Fibroblast of mammary gland (primary cell): ENCODE data around the gene LSM14A.

Experiments used
- DNase-seq: peaks from one replicate; pipeline ENCODE4 v3.0.0-alpha.2; 2010; ENCODE audit warnings: low read depth
- H3K4me3 ChIP-seq: 2 replicates; pipeline ENCODE4 v1.5.1; 2011; ENCODE audit warnings: low read depth, mild to moderate bottlenecking, low read length, moderate library complexity; ENCODE audit not compliant: control insufficient read depth
- TF ChIP-seq, protein P1 (sequence below): conservative IDR thresholded peaks from 2 replicates; pipeline ENCODE4 v1.5.1; 2011; ENCODE audit warnings: low read depth, low read length, inconsistent platforms; ENCODE audit not compliant: control insufficient read depth, insufficient read depth

LSM14A gene

DNA sequence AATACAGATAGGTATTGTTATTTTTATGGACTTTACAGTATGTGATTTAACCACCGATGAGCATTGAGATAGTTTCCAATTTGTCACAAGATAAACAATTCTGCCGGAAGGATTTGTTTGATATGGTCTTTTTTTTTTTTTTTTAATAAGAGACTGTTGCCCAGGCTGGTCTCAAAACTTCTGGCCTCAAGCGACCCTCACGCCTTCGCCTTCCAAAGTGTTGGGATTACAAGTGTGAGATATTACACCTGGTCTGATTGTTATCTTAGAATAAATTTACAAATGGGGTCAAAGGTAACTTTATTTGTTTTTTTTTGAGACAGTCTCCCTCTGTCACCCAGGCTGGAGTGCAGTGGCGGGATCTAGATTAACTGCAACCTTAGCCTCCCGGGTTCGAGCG, 83.2 kb downstream of the LSM14A start:
- TF ChIP-seq, protein P1, sequence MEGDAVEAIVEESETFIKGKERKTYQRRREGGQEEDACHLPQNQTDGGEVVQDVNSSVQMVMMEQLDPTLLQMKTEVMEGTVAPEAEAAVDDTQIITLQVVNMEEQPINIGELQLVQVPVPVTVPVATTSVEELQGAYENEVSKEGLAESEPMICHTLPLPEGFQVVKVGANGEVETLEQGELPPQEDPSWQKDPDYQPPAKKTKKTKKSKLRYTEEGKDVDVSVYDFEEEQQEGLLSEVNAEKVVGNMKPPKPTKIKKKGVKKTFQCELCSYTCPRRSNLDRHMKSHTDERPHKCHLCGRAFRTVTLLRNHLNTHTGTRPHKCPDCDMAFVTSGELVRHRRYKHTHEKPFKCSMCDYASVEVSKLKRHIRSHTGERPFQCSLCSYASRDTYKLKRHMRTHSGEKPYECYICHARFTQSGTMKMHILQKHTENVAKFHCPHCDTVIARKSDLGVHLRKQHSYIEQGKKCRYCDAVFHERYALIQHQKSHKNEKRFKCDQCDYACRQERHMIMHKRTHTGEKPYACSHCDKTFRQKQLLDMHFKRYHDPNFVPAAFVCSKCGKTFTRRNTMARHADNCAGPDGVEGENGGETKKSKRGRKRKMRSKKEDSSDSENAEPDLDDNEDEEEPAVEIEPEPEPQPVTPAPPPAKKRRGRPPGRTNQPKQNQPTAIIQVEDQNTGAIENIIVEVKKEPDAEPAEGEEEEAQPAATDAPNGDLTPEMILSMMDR = no peak
- H3K4me3 ChIP-seq = peak overlapping the region; percentile 55
- no peak for DNase-seq

DNA sequence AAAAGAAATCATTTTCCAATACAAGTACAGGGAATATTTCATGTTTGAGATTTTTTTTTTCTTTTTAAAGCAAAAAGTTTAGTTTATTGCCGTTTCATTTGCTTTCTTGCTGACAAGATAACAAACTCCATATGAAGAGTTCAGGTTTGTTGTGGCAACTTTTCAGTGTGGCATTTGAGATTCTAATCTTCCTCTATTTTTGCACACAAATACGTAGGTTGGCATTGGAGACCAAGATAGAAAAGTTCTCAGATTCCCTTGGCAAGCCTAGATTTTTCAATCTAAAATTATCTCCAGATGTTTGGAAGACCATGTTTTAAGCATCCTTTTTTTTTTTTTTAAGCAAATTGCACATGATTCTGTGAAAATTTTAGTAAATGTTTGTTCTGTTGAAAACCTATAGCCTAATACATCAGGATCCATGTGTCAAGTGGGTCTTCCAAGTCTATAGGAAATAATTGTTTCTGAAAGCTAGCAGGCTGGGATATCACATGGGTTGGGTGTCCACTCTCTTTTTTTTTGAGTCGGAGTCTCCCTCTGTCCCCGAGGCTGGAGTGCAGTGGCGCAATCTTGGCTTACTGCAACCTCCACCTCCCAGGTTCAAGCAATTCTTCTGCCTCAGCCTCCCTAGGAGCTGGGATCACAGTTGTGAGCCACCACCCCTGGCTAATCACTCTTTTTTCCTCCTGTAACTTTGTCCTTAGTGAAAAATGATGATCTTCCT, 84.7 kb downstream of the LSM14A start:
- no peak for DNase-seq

DNA sequence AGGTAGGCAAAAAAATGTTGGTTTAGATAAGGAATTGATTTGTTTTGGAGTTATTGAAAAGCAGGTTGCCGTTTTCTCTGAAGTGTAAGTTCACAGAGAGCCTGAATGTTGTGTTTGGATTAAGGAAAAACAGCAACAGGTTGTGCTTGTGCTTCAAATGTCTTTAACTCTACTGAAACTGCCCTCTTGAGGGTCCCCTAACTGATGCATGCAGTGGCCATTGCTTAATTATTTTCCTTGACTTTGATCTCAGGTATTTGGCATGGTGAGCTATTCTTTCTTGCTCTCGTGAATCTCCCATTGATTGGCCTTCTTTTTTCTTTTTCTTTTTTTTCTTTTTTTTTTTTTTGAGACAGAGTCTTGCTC, 85.2 kb downstream of the LSM14A start:
- no peak overlapping the region for H3K4me3 ChIP-seq
- TF ChIP-seq, protein P1 = no peak
- DNase-seq = no peak

More for the DNA sequence above, 84.7 kb downstream of the LSM14A start:
- TF ChIP-seq, protein P1 = no peak
- H3K4me3 ChIP-seq = no peak overlapping the region

DNA sequence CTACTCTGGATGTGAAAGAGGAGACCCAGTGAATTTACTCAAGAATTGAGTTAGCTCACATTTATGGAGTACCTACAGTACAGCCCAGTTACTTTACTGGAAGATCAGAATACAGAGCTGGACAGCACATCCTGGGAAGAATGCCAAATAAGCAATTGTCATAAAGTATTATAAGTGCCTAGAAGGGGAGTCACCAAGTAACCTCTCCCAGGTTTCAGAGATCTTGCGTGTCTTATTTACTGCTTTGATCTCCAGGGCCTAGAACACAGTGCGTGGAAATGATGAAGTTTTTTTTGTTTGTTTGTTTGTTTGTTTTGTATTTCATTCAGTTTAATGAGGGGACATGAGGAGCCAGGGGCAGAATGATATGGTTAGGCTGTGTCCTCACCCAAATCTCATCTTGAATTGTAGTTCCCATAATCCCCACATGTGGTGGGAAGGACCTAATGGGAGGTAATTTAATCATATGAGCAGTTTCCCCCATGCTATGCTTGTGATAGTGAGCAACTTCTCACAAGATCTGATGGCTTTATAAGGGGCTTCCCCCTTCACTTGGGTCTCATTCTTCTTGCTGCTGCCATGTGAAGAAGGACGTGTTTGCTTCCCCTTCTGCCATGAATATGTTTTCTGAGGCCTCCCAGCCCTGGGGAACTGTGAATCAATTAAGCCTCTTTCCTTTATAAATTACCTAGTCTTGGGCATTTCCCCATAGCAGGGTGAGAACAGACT, 87.2 kb downstream of the LSM14A start:
- no peak overlapping the region for H3K4me3 ChIP-seq
- DNase-seq = peak; percentile 44
- TF ChIP-seq, protein P1 = no peak

DNA sequence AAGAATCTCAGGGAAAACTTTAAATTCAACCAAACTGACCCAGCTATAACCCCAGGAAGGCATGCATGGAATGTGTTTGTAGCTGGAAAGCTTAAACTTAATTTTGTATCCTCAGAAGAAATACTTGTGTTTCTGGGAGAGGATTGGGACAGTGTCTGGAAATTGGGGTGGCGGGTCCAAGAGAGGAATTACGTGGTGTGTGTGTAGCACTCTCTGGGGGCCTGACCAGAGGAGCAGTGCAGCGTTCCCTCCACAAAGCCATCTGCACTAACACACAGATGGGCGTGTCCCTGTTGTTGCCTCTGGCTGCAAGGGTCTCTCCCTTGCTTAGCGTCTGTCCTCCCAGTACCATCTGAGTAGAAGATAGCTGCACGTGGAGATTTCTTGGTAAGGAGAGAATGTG, 88.5 kb downstream of the LSM14A start:
- TF ChIP-seq, protein P1 = no peak
- no peak overlapping the region for H3K4me3 ChIP-seq
- DNase-seq = no peak

DNA sequence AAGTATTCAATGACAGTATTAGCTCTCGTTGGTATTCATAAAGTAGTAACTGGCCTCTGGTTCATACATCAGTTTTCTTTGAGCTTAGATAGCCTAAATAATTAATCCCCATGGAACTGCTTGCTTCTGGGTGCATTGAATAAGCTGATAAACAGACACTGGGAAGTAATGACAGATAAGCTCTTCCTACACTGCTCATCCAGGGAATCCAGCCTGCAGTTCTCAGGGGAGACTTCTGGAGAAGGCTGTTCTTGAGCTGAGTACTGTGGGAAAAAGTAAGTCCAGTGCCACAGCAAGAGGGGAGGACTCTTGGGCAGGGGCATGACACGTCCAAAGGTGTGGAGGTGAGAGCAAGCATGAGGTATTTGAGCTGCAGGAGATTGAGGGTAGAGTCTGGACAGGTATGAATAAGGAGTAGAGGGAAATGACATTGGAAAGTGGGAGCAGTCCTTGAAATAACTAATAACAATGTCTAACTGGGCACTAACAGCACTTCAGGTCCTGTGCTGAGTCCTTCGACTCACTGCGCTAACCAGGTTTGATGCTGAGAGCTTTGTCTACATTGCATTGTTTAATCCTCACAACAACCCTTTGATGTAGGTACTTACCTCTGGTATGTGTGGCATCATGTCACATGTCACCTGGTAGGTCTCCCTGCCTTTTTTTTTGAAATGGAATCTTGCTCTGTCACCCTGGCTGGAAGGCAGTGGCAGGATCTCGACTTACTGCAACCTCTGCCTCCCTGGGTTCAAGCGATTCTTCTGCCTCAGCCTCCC, 89.2 kb downstream of the LSM14A start:
- H3K4me3 ChIP-seq = no peak overlapping the region
- TF ChIP-seq, protein P1 = no peak
- no peak for DNase-seq
